ENCODE results near the gene TENM3.
"Not testable (repeated sequence)": the region's sequence is repeated elsewhere in the genome, so short reads cannot be mapped to it uniquely, and the experiment has no call there.

TENM3 gene

GRCh38 chr4:182807767-182808548 lies 564.8 kb downstream of the TENM3 start:
- no peak for DNase-seq (ENCODE audit: low read depth, low spot score)

- no peak for DNase-seq (ENCODE audit: low read depth, low spot score)
Measured at GRCh38 chr4:182808673-182809416, 565.6 kb downstream of the TENM3 start.

DNA sequence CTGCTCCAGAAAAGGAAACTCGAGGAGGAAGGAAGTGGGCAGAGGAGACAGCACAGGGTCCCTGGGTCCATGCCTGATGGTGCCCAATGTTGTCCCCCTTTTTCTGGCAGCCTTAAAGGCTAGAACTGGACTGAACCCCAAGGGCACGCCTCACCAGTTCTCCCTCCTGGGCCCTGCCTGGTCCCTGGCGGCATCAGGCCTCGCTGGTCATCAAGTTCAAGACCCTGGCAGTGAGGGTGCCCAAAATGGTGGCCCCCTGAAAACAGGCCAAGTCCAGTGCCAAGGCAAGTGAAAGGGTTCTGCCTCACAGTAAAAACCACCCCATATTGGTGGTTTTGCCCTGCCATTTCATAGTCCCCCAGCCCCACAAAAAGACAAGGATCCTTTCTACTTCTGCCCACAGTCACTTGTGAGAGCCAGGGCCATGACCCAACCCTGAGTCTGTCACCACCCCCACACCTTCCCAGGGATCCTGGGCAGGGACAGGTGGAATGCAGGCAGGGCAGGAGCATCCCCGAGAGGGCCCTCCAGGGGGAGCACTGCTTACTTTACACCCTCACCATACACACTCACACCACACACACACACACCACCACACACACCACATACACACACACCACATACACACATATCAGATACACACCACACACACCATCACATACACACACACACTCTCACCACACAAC lies 566.4 kb downstream of the TENM3 start:
- no peak for DNase-seq (ENCODE audit: low read depth, low spot score)

DNA sequence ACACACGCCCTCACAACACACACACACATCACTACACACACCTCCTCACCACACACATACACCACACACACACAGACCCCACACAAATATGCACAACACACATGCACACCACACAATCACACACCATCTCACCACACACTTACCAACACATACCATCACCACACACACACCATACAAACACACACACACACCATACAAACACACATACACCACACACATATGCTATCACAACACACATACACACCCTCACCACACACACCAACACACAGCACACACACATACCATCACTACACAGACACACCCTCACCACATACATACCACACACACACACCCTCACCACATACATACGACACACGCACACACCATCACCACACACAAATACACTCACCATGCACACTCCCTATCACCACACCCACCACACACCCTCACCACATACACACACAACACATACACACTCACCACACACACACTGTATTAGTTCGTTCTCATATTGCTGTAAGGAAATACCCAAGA lies 567.0 kb downstream of the TENM3 start:
- no peak for DNase-seq (ENCODE audit: low read depth, low spot score)

DNA sequence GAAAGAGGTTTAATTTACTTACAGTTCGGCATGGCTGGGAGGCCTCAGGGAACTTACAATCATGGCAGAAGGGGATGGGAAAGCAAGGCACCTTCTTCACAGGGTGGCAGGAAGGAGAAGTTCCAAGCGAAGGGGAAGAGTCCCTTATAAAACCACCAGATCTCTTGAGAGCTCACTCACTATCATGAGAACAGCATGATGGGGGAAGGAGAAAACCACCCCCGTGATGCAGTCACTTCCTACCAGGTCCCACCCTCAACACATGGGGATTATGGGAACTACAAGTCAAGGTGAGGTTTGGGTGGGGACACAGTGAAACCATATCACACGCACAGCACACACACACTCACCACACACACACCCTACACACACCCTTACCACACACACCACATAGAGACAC lies 569.7 kb downstream of the TENM3 start:
- no peak for DNase-seq (ENCODE audit: low read depth, low spot score)

GRCh38 chr4:182814065-182814464 lies 570.9 kb downstream of the TENM3 start:
- DNase-seq (ENCODE audit: low read depth, low spot score), result not testable (repeated sequence)

- no peak for DNase-seq (ENCODE audit: low read depth, low spot score)
Measured at GRCh38 chr4:182818926-182819730, 575.9 kb downstream of the TENM3 start.

- no peak for DNase-seq (ENCODE audit: low read depth, low spot score)
Measured at GRCh38 chr4:182819751-182820150, 576.5 kb downstream of the TENM3 start.

- no peak for DNase-seq (ENCODE audit: low read depth, low spot score)
Measured at GRCh38 chr4:182822554-182822953, 579.4 kb downstream of the TENM3 start.

GRCh38 chr4:182823576-182823975 lies 580.4 kb downstream of the TENM3 start:
- no peak for DNase-seq (ENCODE audit: low read depth, low spot score)

GRCh38 chr4:182825003-182825402 lies 581.8 kb downstream of the TENM3 start:
- no peak for DNase-seq (ENCODE audit: low read depth, low spot score)

- no peak for DNase-seq (ENCODE audit: low read depth, low spot score)
Measured at GRCh38 chr4:182825786-182826185, 582.6 kb downstream of the TENM3 start.

- DNase-seq (ENCODE audit: low read depth, low spot score), result no peak
Measured at GRCh38 chr4:182826391-182826790, 583.2 kb downstream of the TENM3 start.

DNA sequence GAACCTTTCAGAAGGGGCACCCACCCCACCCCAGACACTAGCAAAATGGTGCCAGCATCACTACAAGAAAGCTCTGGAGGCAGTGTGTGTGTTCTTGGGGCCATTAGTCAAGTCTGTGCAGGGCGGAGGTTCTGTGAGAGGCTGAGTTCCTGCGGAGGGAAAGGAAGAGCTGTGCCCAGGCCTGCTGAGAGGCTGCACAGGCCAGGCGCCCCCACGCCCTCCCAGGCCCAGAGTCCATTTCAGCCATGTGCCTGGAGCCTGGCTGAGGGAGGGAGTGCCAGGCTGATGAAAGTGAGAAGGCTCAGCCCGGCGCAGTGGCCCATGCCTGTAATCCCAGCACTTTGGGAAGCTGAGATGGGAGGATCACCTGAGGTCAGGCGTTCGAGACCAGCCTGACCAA lies 584.0 kb downstream of the TENM3 start:
- DNase-seq (ENCODE audit: low read depth, low spot score), result no peak

- no peak for DNase-seq (ENCODE audit: low read depth, low spot score)
Measured at GRCh38 chr4:182827954-182828353, 584.8 kb downstream of the TENM3 start.

DNA sequence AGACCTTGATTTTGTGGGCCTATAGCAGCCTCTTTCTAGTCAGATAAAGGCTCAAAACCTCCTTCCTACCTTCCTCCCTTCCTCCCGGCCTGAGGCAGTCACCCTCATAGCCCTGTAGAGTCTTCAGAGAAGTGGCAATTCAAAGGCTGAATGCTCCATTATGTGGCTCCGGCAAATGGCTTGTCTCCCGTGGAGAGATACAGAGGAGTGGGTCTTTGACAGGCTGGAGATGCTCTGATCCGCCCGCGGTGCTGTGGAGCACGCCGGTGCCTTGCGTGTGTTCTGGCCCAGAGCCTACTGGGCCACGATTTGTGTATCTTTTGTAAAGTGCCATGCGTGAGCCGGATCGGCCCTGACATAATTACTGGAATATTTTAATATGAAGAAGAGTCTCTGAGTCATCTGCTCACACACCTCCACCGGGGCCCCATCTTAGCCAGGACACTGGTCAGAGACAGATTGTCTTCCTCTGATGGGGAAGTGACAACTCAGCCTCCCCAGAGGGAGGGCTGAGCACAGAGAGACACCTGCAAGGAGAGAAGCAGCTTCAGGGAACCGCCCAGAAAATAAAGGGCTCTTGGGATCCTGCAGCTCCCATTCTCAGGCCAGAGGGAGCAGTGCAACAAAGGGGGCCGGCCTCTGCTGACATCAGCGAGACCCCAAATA lies 585.3 kb downstream of the TENM3 start:
- no peak for DNase-seq (ENCODE audit: low read depth, low spot score)

GRCh38 chr4:182829196-182829595 lies 586.0 kb downstream of the TENM3 start:
- no peak for DNase-seq (ENCODE audit: low read depth, low spot score)

GRCh38 chr4:182831376-182831775 lies 588.2 kb downstream of the TENM3 start:
- DNase-seq (ENCODE audit: low read depth, low spot score), result no peak

- DNase-seq (ENCODE audit: low read depth, low spot score), result no peak
Measured at GRCh38 chr4:182832352-182833120, 589.3 kb downstream of the TENM3 start.
